Activated CD4-positive, alpha-beta T cell treated with anti-CD3 and anti-CD28 coated beads for 4 hours (primary cell): ENCODE measurements around the gene ADCY9.

ENCODE experiments used
- DNase-seq, 2 donors: peaks; one replicate each; pipeline ENCODE4 v3.0.0-alpha.2; 2020

Gene ADCY9

GRCh38 chr16:4025428-4025827 is 90.8 kb downstream of the ADCY9 start:
- no peak for DNase-seq

GRCh38 chr16:4021916-4022315 is 94.3 kb downstream of the ADCY9 start:
- DNase-seq = no peak

GRCh38 chr16:4021070-4021779 is 95.0 kb downstream of the ADCY9 start:
- DNase-seq = no peak

- DNase-seq = no peak
Measured at GRCh38 chr16:4019371-4019791, 96.9 kb downstream of the ADCY9 start.

- DNase-seq = no peak
Measured at GRCh38 chr16:4018391-4018790, 97.9 kb downstream of the ADCY9 start.

- no peak for DNase-seq
Measured at GRCh38 chr16:4017807-4018206, 98.4 kb downstream of the ADCY9 start.

- no peak for DNase-seq
Measured at GRCh38 chr16:4016658-4017057, 99.6 kb downstream of the ADCY9 start.

- DNase-seq = no peak
Measured at GRCh38 chr16:4016005-4016352, 100.3 kb downstream of the ADCY9 start.

GRCh38 chr16:4015275-4016004 is 100.8 kb downstream of the ADCY9 start:
- DNase-seq = no peak

GRCh38 chr16:4011940-4012629 is 104.2 kb downstream of the ADCY9 start:
- no peak for DNase-seq

GRCh38 chr16:4011225-4011939 is 104.9 kb downstream of the ADCY9 start:
- DNase-seq = no peak

- no peak for DNase-seq
Measured at GRCh38 chr16:4010225-4011158, 105.8 kb downstream of the ADCY9 start.

GRCh38 chr16:4009177-4009576 is 107.1 kb downstream of the ADCY9 start:
- no peak for DNase-seq

GRCh38 chr16:4008116-4008515 is 108.1 kb downstream of the ADCY9 start:
- DNase-seq = no peak

GRCh38 chr16:4006397-4006999 is 109.7 kb downstream of the ADCY9 start:
- no peak for DNase-seq

GRCh38 chr16:4005731-4006130 is 110.5 kb downstream of the ADCY9 start:
- no peak for DNase-seq

- DNase-seq = no peak
Measured at GRCh38 chr16:4005281-4005680, 111.0 kb downstream of the ADCY9 start.

GRCh38 chr16:4004206-4004605 is 112.0 kb downstream of the ADCY9 start:
- no peak for DNase-seq

- no peak for DNase-seq
Measured at GRCh38 chr16:4003576-4003975, 112.7 kb downstream of the ADCY9 start.

GRCh38 chr16:4003166-4003565 is 113.1 kb downstream of the ADCY9 start:
- no peak for DNase-seq

GRCh38 chr16:4002121-4002520 is 114.1 kb downstream of the ADCY9 start:
- DNase-seq = no peak
